MCF 10A (cell line): Measurements from ENCODE around the gene P3R3URF. TPM values are rescaled to one million over a fixed set of nuclear protein-coding genes. Genes with fewer than 3 reads are reported as not detected.
A peak's percentile ranks its signal among the peaks of the same experiment; 100 is the strongest.

Experiments used
- BruUV-seq: library from RNA; stranded (reverse); fragments of 400-500 nt; replicated peaks from 2 replicates; lab custom pipeline; 2021; lab: Mats Ljungman, UMichigan
- CTCF ChIA-PET: fragments of 300-600 bp; sonication (Branson Sonifier 250); formaldehyde crosslinking; extraction: SDS; loops from one replicate; lab custom pipeline; 2021; ENCODE audit warnings: antibody characterized with exemption, inconsistent platforms; lab: Yijun Ruan, JAX
- POLR2A ChIA-PET: fragments of 300-600, 350-650 bp; sonication (Branson Sonifier 250); formaldehyde crosslinking; extraction: SDS; loops from one replicate; lab custom pipeline; 2020; ENCODE audit warnings: antibody characterized with exemption, inconsistent platforms; lab: Yijun Ruan, JAX
- DNase-seq: peaks from one replicate; pipeline ENCODE4 v3.0.0-alpha.2; 2018; ENCODE audit not compliant: unreplicated experiment
- H3K27ac Mint-ChIP-seq: one replicate; pipeline ENCODE4 v1.8.0; 2022; ENCODE audit warnings: mild to moderate bottlenecking, low read depth, mixed read lengths; ENCODE audit not compliant: unreplicated experiment
- H3K27me3 Mint-ChIP-seq: one replicate; pipeline ENCODE4 v1.8.0; 2022; ENCODE audit warnings: mixed read lengths; ENCODE audit not compliant: insufficient read depth, unreplicated experiment
- H3K36me3 Mint-ChIP-seq: one replicate; pipeline ENCODE4 v1.8.0; 2022; ENCODE audit warnings: mild to moderate bottlenecking, moderate library complexity, mixed read lengths; ENCODE audit not compliant: insufficient read depth, unreplicated experiment
- H3K4me1 Mint-ChIP-seq: one replicate; pipeline ENCODE4 v1.8.0; 2022; ENCODE audit warnings: mixed read lengths; ENCODE audit not compliant: insufficient read depth, unreplicated experiment
- H3K4me3 Mint-ChIP-seq: one replicate; pipeline ENCODE4 v1.8.0; 2022; ENCODE audit warnings: mild to moderate bottlenecking, moderate library complexity, mixed read lengths; ENCODE audit not compliant: unreplicated experiment
- H3K9me3 Mint-ChIP-seq: one replicate; pipeline ENCODE4 v1.8.0; 2022; ENCODE audit warnings: mixed read lengths; ENCODE audit not compliant: unreplicated experiment
- intact Hi-C: fragments of 100-400 bp; cut with micrococcal nuclease; formaldehyde crosslinking; loops from 2 replicates; pipeline ENCODE4 v1.14.1; 2022
- total RNA-seq: library from RNA; stranded (reverse); gene quantifications from 2 replicates; pipeline ENCODE4 v1.2.3, GENCODE V29; 2022
- TF ChIP-seq, protein P1 (sequence below): fragments of 200-600 bp; IDR thresholded peaks from one replicate; pipeline ENCODE4 v1.8.0; 2022; ENCODE audit warnings: antibody characterized with exemption, mild to moderate bottlenecking; ENCODE audit not compliant: unreplicated experiment

P3R3URF gene
- total RNA-seq, 1 experiment from 2014 or later, result not detected

DNA sequence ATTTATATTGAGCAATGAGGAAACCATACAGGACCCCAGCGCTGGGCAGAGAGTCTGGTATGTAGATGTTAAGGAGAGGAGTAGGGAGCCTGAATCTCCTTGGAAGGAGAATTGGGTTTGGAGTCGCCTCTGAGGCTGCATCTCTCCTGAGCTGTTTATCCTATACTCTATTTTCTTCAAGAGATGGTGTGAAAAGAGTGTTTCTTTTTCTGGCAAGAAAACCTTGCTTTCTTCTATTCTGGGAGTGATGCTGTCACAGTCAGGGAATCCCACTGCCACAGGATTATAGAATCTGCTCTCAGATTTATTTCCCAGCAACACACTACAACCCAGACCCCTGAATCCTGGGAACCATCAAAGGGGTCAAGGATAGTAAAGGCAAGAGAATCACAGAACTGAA lies 30.1 kb upstream of the P3R3URF start:
- no peaks in the 10 kb centered on the region for H3K9me3 Mint-ChIP-seq
- H3K27ac Mint-ChIP-seq, result no peak overlapping the region
- POLR2A ChIA-PET, result interaction anchor here (0.7 to 2.0 kb wide), 4 partner anchors 9 to 26 kb away, joined by 3 to 6 read pairs (median 4); partner anchors contain the start of gene POMGNT1
- H3K27me3 Mint-ChIP-seq, result no peaks in the 10 kb centered on the region
- no peak for DNase-seq
- no TSS peak for BruUV-seq
- CTCF ChIA-PET, result interaction anchor here (0.6 to 3.9 kb wide), 4 partner anchors 12 to 1392 kb away, joined by 3 to 31 read pairs (median 6); no protein-coding TSS in a partner anchor
- intact Hi-C loops, result no loop called here
- no peak overlapping the region for H3K4me3 Mint-ChIP-seq
- H3K4me1 Mint-ChIP-seq, result peaks cover 28% of the 10 kb centered on the region
- TF ChIP-seq, protein P1, sequence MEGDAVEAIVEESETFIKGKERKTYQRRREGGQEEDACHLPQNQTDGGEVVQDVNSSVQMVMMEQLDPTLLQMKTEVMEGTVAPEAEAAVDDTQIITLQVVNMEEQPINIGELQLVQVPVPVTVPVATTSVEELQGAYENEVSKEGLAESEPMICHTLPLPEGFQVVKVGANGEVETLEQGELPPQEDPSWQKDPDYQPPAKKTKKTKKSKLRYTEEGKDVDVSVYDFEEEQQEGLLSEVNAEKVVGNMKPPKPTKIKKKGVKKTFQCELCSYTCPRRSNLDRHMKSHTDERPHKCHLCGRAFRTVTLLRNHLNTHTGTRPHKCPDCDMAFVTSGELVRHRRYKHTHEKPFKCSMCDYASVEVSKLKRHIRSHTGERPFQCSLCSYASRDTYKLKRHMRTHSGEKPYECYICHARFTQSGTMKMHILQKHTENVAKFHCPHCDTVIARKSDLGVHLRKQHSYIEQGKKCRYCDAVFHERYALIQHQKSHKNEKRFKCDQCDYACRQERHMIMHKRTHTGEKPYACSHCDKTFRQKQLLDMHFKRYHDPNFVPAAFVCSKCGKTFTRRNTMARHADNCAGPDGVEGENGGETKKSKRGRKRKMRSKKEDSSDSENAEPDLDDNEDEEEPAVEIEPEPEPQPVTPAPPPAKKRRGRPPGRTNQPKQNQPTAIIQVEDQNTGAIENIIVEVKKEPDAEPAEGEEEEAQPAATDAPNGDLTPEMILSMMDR, result no peak
- H3K36me3 Mint-ChIP-seq, result peaks cover 9% of the 10 kb centered on the region

DNA sequence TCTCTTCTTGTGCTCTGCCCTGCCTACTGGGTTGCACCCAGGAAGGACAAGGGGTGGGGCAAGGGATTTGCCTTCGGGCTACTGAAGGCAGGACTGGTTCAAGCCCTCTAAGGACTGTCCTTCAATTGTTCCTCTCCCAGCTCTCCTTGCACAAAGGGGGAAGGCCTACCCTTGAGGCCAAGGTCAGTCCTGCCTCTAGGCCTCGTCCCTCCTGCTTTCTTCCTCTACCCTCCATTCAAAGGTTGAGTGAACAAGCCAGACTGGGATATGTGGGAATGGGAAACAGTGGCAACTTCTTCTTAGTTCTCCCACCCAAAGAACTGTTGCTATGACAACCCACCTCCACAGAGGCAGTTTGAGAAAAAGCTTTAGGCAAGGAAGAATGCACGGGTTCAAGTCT lies 29.5 kb upstream of the P3R3URF start:
- POLR2A ChIA-PET, result interaction anchor here (0.7 to 2.0 kb wide), 3 partner anchors 8 to 25 kb away, joined by 3 to 6 read pairs (median 4); partner anchors contain the start of gene POMGNT1
- CTCF ChIA-PET, result interaction anchor here (1.5 to 3.9 kb wide), 3 partner anchors 13 to 25 kb away, joined by 6 to 31 read pairs (median 6); no protein-coding TSS in a partner anchor
- Mint-ChIP-seq H3K4me1 (peaks cover 28% of the 10 kb centered on the region), H3K36me3 (peaks cover 9% of the 10 kb centered on the region), H3K27me3 (no peaks in the 10 kb centered on the region), H3K9me3 (no peaks in the 10 kb centered on the region), H3K27ac (no peak overlapping the region), H3K4me3 (no peak overlapping the region)
- BruUV-seq, result no TSS peak
- TF ChIP-seq, protein P1, result no peak
- DNase-seq, result no peak
- intact Hi-C loops, result no loop called here

DNA sequence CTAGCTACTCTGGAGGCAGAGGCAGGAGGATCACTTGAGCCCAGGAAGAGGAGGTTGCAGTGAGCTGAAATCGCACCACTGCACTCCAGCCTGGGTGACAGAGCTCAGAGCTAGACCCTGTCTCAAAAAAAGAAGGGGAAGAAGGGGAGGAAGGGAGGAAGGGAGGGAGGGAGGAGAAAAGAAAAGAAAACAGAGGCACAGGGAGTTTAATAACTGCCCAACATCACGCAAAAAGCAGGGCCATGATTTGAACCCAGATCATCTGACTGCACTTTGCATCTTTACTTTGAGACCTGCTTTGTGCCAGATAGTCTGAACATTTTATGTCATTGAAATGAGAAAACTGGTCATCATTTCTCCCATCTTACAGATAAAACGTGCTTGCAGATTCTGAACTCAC lies 28.9 kb upstream of the P3R3URF start:
- CTCF ChIA-PET, result interaction anchor here (0.6 to 3.9 kb wide), 4 partner anchors 19 to 230 kb away, joined by 3 to 31 read pairs (median 4); no protein-coding TSS in a partner anchor
- no peak for DNase-seq
- BruUV-seq, result no TSS peak
- no peaks in the 10 kb centered on the region for H3K27me3 Mint-ChIP-seq
- no peaks in the 10 kb centered on the region for H3K9me3 Mint-ChIP-seq
- H3K36me3 Mint-ChIP-seq, result peaks cover 8% of the 10 kb centered on the region
- intact Hi-C loops, result no loop called here
- H3K4me3 Mint-ChIP-seq, result no peak overlapping the region
- TF ChIP-seq, protein P1, result no peak
- POLR2A ChIA-PET, result interaction anchor here (3.9 kb wide), 1 partner anchor 14 kb away, joined by 25 read pairs; no protein-coding TSS in a partner anchor
- H3K27ac Mint-ChIP-seq, result no peak overlapping the region
- peaks cover 28% of the 10 kb centered on the region for H3K4me1 Mint-ChIP-seq

DNA sequence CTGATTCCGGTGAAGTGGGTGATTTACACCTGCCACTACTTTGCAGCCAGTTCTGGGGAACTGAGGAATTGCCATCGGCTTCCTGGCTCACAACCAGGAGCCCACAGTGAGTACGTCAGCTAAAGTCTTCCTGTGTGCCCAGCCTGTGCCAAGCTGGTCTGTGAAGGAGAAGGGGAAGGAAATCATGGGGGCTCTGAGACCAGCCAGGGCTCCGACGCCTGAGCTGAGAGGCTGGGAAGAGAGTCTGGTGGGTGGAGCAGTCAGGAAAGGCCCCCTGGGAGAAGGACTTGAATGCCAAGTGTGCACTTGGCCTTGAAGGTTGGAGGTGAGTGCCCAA lies 28.1 kb upstream of the P3R3URF start:
- peak; percentile 13 for DNase-seq
- no TSS peak for BruUV-seq
- CTCF ChIA-PET, result interaction anchor here (1.0 to 3.9 kb wide), 3 partner anchors 20 to 166 kb away, joined by 3 to 31 read pairs (median 5); no protein-coding TSS in a partner anchor
- Mint-ChIP-seq H3K9me3 (no peaks in the 10 kb centered on the region), H3K27me3 (no peaks in the 10 kb centered on the region), H3K27ac (peak overlapping the region; percentile 73), H3K36me3 (peaks cover 4% of the 10 kb centered on the region), H3K4me1 (peaks cover 28% of the 10 kb centered on the region), H3K4me3 (peak overlapping the region; percentile 75)
- TF ChIP-seq, protein P1, result no peak
- POLR2A ChIA-PET, result interaction anchor here (3.2 to 3.9 kb wide), 2 partner anchors 15 to 22 kb away, joined by 25 to 30 read pairs; no protein-coding TSS in a partner anchor
- intact Hi-C loops, result no loop called here
